Measurements from ENCODE around the gene PRSS22.
A peak's percentile ranks its signal among the peaks of the same experiment; 100 is the strongest.

PRSS22 gene

DNA sequence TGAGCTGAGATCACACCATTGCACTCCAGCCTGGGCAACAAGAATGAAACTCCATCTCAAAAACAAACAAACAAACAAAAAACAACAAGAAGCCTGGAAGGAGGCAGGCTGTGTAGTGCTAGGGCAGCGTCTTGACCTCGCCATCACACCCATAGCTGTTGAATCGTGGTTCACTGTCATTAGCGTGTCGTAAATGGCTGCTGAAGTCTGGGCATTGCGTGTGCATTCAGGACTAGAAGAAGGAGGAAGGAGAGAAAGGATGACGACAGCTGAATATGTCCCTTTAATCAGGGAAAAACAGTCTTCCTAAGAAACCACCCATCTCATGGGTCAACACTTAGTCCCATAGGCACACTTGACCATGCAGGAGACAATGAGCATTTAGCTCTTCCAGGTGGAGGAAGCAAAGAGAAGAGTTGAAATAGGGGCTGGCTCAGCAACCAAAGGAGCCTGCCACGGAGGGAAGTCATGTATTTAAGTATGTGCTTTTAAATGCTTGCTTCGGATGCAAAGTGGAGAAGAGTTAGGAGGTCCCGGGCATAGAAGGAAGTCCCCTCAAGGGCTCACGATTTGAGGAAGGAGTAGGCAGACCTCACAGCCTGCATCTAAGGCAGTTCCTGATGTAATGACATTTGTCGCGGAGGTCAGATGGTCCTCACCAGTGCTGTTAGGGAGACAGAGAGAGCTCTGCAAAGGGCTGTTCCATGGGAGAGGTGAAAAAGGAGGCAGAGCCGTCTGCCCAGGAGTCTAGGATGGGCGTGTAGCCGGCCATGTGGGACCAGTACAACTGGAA lies 8.8 kb downstream of the PRSS22 start:
- no peak for DNase-seq

DNA sequence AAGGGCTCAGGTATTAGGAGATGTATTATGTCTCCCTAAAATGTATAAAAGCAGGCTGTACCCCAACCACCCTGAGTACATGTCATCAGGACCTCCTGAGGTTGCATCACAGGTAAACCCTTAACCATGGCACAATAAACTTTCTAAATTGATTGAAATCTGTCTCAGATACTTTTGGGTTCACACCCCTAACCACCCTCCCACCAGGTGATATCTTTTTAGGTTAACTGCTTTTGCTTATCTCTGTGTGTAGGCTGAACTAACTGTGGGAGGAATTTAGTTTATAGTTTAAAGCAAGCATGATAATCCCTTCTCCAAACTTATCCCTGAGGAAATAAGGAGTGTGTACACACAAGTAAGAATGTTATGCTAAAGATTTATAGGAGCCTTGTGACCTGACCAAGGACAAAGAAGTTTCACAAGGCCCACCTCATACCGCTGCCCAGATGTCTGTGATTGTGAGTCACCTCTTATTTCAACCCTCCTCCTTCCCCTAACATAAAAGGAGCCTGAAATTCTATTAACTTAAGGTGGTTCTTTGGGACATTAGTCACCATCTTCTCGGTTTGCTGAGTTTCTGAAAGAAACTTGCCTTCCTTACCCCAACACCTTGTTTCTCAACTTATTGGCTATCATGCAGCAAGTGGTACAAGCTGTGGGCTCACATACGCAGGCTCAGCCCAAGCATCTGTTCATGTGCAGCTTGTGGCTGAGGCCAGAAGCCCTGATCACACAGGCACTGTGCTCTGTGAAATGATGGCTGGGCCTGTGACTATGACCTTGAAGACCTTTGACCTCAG lies 11.3 kb downstream of the PRSS22 start:
- no peak for DNase-seq

DNA sequence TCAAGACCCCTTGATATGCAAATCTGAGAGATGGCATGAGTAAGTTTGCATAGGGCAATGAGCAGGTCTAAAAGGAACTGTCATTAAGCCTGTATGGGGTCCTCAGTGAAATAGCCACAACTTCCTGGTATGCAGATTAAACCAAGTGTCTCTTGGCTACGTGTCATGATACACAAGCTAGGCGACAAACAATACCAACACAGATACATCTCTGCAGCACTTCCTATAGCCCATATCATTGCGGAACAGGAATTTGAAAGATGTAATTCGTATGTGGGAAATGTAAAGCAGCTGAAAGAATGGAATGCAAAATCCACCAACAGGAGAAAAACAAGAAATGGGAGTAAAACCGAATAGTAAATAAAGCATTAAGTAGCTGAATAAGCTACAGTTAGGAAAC lies 12.9 kb downstream of the PRSS22 start:
- no peak for DNase-seq

DNA sequence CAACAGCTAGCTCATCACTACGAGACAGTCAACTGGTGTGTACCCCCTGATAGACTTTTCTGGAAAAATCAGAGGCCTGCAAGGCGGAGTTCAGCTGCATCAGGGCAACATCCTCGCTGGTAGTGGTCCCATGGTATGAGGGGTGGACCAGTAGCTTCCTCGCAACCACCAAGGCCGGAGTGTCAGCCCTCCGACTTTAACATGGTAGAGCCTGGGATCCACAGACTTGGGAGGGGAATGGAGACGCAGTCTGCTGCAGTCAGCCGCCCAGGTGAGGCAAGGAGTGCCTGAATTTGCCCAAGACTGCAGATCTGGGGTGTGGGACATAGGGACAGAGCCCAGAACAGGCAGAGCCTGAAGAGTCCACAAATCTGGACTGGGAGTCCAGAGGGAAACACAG lies 14.4 kb downstream of the PRSS22 start:
- no peak for DNase-seq

DNA sequence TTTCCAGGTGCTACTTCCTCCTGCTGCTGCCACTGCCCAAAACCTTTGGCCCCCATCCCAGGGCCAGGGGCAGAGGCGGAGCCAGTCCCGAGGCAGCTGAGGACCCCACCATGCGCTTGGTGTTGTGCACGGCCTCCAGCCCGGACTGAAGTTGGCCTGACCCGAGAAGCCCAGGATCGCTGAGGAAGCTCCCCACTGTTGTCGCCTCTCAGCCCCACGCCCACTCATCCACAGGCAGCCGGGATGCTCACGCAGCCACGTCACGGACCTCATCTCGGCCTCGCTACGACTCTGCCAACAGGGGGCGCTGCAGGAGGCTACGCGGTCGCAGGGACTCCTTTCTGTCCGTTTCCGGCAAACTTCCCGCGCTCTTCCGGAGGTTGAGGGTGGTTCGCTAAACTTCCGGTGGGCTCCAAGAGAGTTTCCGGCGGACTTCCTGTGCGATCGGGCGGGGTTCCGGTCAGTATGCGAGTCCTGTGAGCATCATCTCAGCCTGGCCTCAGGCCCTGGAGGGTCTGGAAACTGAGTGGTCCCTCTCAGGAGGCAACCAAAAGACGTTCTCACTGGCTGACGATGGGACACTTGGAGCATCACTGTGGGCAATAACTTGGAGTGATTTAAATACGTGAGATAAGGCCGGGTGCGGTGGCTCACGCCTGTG lies 15.5 kb downstream of the PRSS22 start:
- no peak for DNase-seq

DNA sequence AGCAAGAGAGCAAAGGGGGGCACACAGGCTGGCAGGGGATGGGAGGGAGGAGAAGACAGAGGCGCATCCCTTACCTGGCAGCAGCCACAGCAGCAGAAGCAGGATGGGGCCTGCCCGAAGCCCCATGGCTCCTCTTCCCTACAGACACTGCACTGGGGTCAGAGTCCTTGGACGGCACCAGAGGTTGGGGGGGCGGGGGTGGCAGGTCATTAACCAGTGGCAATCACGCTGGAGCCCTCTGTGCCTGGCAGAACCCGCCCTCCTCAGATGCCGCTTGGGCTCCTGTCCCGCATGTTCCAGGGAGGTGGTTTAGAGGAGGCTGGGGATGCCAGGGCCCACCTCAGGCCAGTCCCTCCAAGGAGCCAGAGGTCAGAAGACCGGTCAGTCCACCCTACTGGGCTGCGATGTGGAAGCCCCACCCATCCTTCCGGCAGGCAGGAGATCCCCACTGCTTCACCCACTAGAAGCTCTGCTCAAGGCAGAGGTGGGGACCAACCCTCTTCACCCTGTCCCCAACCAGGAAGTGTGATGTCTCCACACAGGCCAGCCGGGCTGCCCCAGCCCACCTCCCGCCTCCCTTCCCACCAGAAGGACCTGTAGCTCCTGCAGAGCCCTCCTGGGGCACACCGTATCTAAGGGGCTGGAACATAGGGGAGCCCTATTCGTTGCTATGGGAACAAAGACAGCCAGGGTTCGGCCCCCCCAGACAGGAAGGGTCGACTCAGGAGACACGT lies 16.2 kb downstream of the PRSS22 start:
- no peak for DNase-seq

DNA sequence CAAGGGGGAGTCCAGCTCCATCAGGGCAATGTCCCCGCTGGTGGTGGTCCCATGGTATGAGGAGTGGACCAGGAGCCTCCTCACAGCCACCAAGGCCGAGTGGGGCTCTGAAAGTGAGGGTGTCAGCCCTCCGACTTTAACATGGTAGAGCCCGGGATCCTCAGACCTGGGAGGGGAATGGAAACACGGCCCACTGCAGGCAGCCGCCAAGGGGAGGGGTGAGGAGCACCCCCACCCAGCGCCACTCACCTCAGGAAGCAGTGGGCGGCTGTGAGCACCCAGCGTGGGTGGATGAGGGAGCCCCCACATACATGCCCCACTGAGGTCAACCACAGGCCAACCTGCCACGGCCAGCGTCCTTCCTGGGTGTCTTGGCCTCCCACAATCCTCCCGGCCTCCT lies 17.1 kb downstream of the PRSS22 start:
- DNase-seq = no peak

DNA sequence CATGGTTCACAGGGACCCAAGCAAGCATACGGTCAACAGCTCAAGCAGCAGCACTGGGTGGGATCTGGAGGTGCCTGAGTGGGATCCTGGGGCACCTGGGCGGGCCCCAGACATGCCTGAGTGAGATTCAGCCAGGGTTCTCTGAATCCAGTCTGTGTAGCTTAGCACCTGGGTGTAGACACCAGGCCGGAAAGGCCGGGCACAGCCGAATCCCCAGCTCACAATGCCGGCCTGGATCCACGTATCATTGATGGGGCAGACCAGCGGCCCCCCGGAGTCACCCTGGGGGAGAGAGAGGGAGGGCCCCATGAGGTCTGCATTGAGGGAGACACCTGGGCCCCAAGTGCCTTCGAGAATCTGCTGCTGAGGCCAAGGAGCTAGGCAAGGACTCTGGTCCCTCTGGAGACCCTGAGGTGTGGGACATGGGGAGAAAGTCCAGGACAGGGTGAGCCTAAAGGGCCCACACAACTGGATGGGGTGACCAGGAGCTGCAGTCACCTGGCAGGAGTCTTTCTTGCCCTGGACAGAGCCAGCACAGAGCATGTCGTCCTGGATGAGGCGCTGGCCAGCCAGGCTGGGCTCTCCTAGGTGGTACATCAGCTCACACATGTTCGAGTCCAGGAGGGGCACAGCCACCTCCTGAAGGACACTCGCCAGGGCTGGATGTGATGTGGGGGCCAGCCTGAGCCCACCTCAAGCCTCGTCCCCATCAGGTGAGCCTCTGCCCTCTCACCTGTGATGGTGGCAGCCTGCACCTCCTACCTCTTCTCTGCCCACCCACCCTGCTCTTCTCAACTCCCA lies 18.1 kb downstream of the PRSS22 start:
- DNase-seq = no peak

DNA sequence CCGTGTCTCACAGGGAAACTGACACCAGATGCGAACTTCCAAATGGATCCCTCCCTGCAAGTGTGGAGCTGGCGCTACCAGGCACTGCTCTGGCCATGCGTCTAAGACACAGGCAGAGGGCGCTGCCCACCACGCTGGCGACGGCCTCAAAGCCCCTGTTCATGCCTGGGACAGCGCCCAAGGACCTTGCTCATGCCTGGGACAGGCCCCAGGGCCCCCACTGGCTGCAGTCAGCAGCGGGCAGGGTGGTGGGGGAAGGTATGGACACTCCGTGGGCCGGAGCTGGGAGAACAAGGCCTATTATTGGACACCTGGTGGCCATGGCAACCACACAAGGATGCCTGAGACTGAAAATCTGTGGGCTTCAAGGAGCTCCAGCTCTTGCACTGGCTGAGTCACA lies 19.0 kb downstream of the PRSS22 start:
- peak; percentile 68 for DNase-seq

DNA sequence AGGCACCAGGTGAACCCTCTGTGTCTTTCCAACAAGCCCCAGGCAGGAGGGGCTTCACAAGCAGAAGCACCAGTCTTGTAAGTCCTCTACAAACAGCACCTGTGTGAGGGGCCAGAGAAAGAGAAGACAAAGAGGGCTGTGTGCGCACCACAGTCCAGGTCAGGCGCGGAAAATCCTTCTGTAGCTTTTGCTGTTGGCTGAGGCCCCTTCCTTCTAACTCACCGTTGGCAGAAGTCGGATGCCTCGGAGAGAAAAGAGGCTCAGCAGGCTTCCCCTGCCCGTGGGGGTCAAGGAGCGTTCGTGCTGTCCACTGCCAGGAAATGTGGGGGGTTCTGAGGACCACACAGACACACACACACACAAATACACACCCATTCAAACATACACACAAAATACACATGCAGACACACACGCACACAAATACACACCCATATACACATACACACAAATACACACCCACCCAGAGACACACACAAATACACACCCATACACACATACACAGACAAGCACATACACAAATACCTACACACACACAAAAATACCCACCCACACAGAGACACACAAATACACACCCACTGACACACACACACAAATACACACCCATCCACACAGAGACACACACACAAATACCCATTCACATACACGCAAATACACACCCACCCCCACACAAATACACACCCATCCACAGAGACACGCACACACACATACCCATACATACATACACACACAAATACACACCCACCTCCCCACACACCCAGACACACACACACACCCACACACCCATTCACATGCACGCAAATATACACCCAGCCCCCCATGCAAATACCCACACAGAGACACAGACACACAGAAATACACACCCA lies 21.1 kb downstream of the PRSS22 start:
- no peak for DNase-seq

DNA sequence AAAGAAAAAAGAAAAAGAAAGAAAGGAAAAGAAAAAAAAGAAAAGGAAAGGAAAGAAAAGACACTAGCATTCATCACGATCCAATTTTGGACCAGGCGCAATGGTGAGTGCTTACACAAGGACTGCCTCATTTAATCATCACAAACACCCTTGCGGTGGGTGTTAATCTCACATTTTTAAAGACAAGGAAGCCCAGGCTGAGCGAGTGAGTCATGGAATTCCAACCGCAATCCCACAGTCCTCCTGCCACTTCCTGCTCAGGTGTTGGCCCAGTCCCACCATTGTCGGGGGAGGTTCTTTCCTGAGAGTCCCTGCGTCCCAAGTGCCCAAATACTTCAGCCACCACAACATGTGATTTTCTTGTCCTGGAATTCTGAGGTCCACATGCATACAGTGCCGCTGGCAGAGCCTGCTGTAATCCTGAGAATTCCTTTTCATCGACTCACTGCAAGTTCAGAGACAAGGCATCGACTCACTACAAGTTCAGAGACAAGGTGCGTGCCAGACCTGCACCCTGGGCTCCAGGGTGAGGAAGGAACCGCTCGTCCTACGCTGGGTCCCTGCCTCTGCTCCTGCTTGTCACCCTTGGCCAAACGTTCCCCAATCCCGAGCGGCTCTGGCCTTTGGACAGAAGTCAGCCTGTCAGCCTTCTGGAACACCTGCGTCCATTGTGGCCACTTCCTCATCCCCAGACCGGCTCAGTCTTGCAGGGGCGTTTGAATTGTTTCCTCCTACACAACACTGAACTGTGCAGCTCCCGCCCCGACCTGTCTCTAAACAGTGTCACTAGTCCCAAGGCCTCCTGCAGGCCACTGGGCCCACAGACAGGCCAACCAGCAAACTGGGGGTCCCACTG lies 22.1 kb downstream of the PRSS22 start:
- no peak for DNase-seq

DNA sequence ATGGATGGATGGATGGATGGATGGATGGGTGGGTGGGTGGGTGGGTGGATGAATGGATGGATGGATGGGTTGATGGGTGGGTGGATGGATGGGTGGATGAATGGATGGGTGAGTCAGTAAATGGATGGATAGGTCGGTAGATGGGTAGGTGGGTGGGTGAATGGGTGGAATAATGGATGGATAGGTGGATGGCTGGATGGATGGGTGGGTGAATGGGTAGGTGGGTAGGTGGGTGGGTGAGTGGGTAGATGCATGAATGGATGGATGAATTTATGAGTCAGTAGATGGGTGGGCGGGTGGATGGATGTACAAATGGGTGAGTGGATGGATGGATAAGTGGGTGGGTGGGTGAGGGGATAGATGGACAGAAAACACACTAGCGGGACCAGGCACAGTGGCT lies 23.0 kb downstream of the PRSS22 start:
- no peak for DNase-seq

DNA sequence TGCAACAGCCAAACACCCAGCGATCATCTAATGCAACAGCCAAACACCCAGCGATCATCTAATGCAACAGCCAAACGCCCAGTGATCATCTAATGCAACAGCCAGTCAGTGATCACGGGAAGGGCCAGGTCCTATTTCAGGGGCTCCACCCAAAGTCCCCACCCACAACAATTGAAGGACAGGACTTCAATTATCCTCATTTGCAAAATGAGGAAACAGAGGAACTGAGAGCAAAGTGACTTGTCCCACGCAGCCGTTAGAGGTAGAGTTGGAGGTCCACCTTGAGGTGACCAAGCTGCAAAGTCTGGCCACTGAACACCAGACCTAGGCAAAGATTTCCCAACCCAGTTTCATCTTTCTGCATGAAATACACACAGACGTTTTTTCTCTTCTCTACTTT lies 24.2 kb downstream of the PRSS22 start:
- DNase-seq = no peak

DNA sequence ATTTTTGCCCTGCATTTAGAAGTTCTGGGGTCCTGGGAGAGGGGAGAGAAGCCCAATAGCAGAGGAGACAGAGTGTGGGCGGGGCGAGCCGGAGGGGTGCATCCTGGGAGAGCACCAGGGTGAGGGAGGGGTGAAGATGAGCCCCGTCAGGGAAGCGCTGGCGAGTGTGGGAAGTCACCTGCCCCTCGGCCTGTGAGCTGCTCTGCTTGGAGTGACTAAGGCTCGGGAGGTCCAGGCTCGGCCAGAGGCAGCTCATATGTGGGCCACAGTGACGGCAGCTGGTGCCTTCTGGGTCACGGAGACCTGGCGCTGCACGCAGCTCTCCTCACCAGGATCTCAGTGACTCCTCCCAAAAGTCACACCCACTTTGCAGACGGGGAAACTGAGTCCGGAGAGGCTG lies 26.8 kb downstream of the PRSS22 start:
- no peak for DNase-seq

DNA sequence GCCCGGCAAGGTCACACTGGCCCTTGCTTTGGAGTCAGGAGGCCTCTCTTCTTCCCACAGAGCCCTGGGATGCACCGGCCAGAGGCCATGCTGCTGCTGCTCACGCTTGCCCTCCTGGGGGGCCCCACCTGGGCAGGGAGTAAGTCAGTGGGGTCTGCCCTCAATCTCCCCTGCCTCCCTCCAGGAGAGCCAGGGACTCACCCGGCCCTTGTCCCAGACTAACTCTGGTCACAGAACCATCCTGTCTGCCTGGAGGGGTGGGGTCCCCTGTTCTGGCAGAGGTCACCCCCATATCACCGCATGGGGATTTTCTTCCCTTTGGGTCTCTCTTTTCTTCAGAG lies 27.6 kb downstream of the PRSS22 start:
- no peak for DNase-seq

DNA sequence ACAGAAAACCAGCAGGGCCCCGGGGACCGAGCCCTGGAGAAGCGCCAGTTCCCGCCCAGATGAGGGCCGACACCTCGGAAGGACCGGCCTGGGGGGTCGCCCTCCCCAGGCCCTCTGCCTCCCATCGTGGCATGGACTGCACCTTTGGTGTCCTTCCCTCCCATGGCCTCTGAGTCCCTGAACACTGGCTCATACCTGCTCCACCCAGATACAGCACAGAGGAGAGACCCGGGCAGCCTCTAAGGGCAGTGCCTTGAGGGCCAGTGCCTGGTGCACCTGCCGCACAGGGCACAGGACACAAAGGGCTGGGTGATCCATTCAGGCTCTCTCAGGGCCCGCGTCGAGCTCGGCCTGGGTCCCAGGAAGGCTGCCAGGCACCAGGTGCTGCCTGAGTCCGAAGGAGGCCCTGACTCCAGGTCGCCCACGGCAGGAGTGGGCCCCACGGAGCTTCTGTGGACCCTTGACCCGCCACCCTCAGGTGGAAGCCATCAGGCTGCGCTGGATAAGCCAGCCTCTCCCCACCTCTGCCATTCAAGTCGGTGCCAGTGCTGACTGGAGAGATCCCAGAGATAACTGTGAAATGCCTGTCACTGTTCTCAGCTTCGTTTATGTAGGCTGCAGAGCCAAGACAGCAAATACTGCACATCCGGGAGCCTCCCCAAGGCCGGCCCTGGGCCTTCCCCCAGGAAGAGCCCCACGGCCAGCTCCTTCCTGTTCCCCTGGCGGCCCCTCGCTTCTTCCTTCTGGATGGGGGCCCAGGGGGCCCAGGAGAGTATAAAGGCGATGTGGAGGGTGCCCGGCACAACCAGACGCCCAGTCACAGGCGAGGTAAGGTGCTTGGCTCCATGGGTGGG lies 28.2 kb downstream of the PRSS22 start, which contains the start of gene ZG16B:
TSS of gene ZG16B (plus strand) at position 803 of the 854 bp plus-strand sequence. CDS start 139 bp downstream, outside the sequence.
- no peak for DNase-seq

DNA sequence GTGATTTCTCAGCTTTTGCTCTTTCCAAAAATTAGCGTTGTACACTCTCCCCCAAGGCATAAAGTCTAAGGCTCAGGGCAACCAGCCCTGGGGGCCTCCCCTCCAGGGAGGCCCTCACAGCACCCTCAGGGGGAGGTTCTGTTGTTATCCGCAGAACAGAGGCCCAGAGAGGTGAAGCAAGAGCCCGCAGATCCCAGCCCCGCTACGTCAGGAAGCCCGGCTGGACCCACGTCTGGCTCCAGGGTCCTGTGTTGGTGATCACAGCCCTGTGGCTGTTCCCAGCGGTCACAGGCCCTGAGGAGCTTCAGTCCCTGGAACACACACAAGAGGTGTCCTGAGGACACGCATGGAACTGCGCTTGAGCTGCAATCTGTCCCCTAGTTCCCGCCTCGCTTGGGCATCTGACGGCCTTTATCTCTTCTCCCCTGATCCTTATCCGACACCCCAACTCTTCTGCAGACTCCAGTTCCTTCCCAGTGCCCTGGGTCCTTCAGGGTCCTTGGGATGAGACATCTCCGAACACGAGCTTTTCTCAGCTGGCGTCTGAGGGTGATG lies 29.0 kb downstream of the PRSS22 start:
- no peak for DNase-seq

DNA sequence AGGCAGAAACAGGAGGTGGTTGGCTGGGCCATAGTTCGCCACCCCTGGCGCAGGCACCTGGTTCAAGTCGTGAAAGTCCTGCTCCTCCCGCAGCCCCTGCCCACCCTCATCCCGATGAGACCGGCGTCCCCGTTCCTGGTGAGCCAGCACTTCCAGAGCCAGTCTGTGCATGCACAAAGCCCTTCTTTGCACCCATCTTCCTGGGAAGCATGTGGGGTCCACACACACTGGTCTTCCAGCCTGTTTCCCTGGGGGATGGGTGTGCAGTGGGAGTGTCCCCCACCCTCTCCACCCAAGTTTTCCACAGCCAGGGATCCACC lies 29.5 kb downstream of the PRSS22 start:
- DNase-seq = no peak

Measured in NCI-H146 (cell line).